ENCODE data around the gene ARHGEF28. TPM values are rescaled to one million over a fixed set of nuclear protein-coding genes. Genes with fewer than 3 reads are reported as not detected.
A peak's percentile ranks its signal among the peaks of the same experiment; 100 is the strongest.

ARHGEF28 gene
- total RNA-seq, 6 experiments from 2014 or later = 7.5 to 13.6 (median 8.5) TPM

DNA sequence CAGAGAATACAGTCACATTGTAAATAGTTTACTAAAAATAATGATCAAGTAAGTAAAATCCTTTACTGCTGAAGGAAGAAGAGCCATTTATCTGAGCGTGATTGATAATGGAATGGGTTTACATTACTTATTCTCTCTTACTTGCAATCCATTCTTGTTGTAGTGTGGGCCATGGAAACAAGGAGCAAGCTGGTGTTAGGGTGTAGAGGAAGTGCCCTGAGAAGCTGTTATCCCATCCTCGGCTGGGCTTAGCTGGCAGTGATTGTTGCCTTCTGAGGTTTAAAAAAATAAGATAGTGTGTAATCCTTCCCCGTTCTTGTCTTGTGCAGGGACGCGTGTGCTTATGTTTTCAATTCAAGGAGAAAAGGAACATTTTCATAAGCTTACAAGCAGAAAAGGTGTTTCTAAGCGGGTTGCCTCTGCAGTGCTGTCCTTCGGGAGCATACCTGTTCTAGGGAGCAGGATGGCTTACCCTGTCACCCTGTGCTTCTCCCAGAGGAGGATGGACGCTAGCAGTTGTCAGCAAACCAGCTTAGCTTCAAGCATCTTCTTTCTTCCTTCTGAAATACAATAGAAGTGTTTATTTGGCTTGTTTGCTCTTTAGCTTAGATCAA, 188.3 kb downstream of the ARHGEF28 start:
- Mint-ChIP-seq H3K4me3 (no peak overlapping the region), H3K36me3 (ENCODE audit: low read depth) (peaks cover 2% of the 10 kb centered on the region; the same call in 1 of the 2 replicates), H3K4me1 (ENCODE audit: low read depth) (peaks cover 22% of the 10 kb centered on the region), H3K27ac (no peak overlapping the region; the same call in 1 of the 2 replicates), H3K27me3 (ENCODE audit: insufficient read depth) (no peaks in the 10 kb centered on the region; the same call in 1 of the 2 replicates), H3K9me3 (no peaks in the 10 kb centered on the region)
- DNase-seq = no peak
- TF ChIP-seq, protein P1, sequence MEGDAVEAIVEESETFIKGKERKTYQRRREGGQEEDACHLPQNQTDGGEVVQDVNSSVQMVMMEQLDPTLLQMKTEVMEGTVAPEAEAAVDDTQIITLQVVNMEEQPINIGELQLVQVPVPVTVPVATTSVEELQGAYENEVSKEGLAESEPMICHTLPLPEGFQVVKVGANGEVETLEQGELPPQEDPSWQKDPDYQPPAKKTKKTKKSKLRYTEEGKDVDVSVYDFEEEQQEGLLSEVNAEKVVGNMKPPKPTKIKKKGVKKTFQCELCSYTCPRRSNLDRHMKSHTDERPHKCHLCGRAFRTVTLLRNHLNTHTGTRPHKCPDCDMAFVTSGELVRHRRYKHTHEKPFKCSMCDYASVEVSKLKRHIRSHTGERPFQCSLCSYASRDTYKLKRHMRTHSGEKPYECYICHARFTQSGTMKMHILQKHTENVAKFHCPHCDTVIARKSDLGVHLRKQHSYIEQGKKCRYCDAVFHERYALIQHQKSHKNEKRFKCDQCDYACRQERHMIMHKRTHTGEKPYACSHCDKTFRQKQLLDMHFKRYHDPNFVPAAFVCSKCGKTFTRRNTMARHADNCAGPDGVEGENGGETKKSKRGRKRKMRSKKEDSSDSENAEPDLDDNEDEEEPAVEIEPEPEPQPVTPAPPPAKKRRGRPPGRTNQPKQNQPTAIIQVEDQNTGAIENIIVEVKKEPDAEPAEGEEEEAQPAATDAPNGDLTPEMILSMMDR (IDR thresholded peaks at IDR 0.05) = no peak

DNA sequence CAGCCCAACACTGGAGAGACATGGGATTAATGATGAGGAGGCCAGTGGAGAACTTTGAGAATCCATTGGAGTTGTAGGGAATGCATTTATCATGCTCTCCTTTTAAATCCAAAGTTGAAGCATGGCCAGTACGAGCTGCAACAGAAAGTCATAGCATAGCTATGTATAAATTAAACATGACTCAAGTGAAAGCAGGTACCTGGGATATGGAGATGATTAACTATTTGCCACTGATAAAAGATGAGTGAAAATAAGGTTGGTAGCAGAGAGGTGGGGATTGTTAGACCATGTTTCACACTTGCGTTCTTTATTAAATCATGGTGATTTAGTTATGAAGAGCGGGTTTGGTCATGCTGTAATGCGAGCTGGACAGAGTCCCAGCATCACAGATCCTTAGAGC, 189.6 kb downstream of the ARHGEF28 start:
- H3K27me3 Mint-ChIP-seq (ENCODE audit: insufficient read depth) = no peaks in the 10 kb centered on the region; the same call in 1 of the 2 replicates
- TF ChIP-seq, protein P1 (IDR thresholded peaks at IDR 0.05) = no peak
- H3K4me3 Mint-ChIP-seq = peak overlapping the region; percentile 43
- DNase-seq = peak; percentile 20
- peaks cover 22% of the 10 kb centered on the region for H3K4me1 Mint-ChIP-seq (ENCODE audit: low read depth)
- no peaks in the 10 kb centered on the region for H3K9me3 Mint-ChIP-seq
- peaks cover 15% of the 10 kb centered on the region for H3K36me3 Mint-ChIP-seq (ENCODE audit: low read depth)
- H3K27ac Mint-ChIP-seq = peak overlapping the region; percentile 67

DNA sequence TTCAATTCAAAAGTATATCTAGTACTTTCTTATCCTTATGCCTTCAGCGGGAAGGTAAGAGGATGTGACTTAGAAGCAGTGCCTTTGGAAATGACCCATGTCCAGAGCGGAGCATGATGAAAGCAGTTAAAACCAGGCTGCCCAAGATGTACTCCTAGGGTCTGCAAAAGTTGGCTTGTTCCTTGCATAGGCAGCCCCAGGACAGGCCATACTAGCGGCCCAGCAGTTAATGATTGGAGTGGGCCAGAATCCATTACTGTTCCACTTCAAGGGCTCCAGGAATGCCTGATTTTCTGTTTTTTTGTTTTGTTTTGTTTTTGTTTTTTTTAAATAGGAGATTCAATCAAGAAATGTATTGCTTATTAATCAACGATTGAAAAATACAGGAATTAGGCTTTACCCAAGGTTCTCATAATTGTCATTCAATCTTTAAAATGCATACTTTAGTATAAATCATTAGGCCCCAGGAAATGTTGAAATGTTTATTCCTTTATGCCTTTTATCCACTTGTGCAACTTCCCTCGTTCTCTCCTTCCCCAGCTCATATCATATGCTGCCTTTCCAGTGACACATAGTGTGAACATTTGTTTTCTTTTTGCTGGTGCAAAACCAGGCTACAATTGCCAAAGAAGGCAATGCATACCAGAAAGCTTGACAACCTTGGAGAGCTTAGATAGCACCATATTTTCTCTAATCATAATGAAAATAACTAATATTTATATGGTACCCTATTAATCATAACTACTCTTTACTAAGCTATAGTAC, 190.8 kb downstream of the ARHGEF28 start:
- H3K27me3 Mint-ChIP-seq (ENCODE audit: insufficient read depth) = no peaks in the 10 kb centered on the region; the same call in 1 of the 2 replicates
- no peaks in the 10 kb centered on the region for H3K9me3 Mint-ChIP-seq
- H3K27ac Mint-ChIP-seq = peak overlapping the region; percentile 67
- H3K36me3 Mint-ChIP-seq (ENCODE audit: low read depth) = peaks cover 19% of the 10 kb centered on the region
- peaks cover 22% of the 10 kb centered on the region for H3K4me1 Mint-ChIP-seq (ENCODE audit: low read depth)
- TF ChIP-seq, protein P1 (IDR thresholded peaks at IDR 0.05) = no peak
- no peak overlapping the region for H3K4me3 Mint-ChIP-seq
- peak; percentile 73 for DNase-seq

DNA sequence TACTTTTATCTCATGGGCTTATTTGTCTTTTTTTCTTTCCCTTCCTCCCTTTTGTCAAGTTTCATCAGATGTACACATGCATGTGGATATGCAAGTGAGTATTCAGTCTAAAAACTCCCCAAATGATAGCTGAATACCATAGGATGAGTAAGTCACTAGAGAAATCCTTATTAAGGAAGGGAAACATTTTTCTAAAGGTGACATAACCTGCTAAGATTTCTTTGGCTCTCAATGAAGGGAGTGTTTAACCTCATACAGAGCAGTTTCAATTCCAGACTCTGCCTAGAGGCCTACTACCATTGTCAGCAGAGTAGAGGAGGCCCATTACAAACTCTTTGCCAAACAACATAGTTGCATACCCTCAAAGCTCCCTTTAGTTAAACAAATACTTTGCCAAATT, 192.4 kb downstream of the ARHGEF28 start:
- peak; percentile 69 for DNase-seq
- H3K27me3 Mint-ChIP-seq (ENCODE audit: insufficient read depth) = no peaks in the 10 kb centered on the region; the same call in none of the 2 replicates
- no peaks in the 10 kb centered on the region for H3K9me3 Mint-ChIP-seq
- H3K4me3 Mint-ChIP-seq = 0 out of 2 replicates have a peak overlapping the region, but pooled peaks have one; percentile 9
- peaks cover 19% of the 10 kb centered on the region for H3K36me3 Mint-ChIP-seq (ENCODE audit: low read depth)
- H3K27ac Mint-ChIP-seq = peak overlapping the region; percentile 67
- TF ChIP-seq, protein P1 (IDR thresholded peaks at IDR 0.05) = no peak
- H3K4me1 Mint-ChIP-seq (ENCODE audit: low read depth) = peaks cover 8% of the 10 kb centered on the region

DNA sequence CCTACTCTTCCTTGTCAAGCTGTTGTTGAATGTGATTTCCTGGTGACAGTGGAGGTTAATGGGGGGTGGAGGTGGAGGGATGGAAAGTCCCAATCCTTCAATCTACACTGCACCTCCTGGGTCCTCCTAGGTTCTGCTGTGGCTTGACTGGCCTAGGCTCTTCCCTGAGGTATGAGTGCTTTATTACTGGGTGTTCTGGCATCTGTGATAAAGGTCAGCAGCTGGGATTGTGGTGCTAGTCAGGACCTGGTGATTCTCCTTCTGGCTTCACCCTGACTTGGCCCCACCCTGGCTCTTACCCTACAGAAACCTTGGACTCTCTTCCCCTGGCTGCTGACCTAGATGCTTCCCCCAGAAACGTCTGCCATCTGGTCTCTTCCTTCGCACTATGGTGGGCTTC, 194.3 kb downstream of the ARHGEF28 start:
- Mint-ChIP-seq H3K36me3 (ENCODE audit: low read depth) (peaks cover 19% of the 10 kb centered on the region), H3K27me3 (ENCODE audit: insufficient read depth) (no peaks in the 10 kb centered on the region; the same call in none of the 2 replicates), H3K27ac (peak overlapping the region; percentile 20; the same call in 1 of the 2 replicates), H3K9me3 (no peaks in the 10 kb centered on the region), H3K4me3 (no peak overlapping the region), H3K4me1 (ENCODE audit: low read depth) (no peaks in the 10 kb centered on the region; the same call in none of the 2 replicates)
- DNase-seq = no peak
- TF ChIP-seq, protein P1 (IDR thresholded peaks at IDR 0.05) = no peak
